Measurements from ENCODE around the gene CETN2. TPM values are rescaled to one million over a fixed set of nuclear protein-coding genes. Genes with fewer than 3 reads are reported as not detected.

Gene CETN2
- total RNA-seq, 2 donors from 2014 or later = 16.3 to 27.1 TPM

DNA sequence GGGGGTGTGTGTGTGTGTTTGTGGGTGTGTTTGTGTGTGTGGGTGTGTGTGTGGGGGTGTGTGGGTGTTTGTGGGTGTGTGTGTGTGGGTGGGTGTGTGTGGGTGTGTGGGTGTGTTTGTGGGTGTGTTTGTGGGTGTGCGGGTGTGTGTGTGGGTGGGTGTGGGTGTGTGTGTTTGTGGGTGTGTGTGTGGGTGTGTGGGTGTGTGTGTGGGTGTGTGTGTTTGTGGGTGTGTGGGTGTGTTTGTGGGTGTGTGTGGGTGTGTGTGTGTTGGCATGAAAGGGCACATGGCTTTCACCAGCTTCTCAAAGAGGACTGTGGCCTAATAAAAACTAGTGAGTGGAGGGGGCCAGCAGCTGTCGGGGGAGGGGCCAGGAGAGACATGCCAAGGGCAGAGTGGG is 42.0 kb upstream of the CETN2 start:
- no peak overlapping the region for H3K4me3 ChIP-seq
- no peaks in the 10 kb centered on the region for H3K4me1 ChIP-seq (ENCODE audit: control insufficient read depth in 1 of 2, low read depth in 2 of 2)
- no peak for TF ChIP-seq CTCF (IDR thresholded peaks at IDR 0.05)
- no peak for DNase-seq (ENCODE audit: low spot score)
- H3K27ac ChIP-seq = no peak overlapping the region
- H3K36me3 ChIP-seq = peaks cover 7% of the 10 kb centered on the region
- no peaks in the 10 kb centered on the region for H3K9me3 ChIP-seq
- no peak for ATAC-seq (ENCODE audit: insufficient number of reproducible peaks, low FRiP score, low read depth)
- no peaks in the 10 kb centered on the region for H3K27me3 ChIP-seq (replicated peaks; ENCODE audit: insufficient read depth)

DNA sequence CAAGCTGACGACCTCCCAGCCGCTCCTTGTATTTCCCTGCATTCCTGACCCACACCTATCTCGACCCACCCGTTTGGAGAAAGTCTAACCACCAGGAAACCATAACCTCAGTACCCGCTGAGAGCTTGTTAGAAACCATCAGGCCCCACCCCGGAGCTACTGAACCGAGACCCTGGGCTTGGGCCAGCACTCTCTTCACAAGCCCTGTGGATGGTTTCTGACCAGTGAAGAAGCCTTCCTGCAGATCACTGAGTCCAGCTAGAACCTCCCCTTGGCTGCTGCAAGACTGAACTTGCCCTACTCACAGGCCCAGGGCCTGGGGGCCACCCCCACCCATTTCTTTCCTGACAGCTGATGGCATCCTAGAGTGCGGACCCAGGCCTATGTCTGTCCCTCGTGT is 40.7 kb upstream of the CETN2 start:
- DNase-seq (ENCODE audit: low spot score) (no peak), ATAC-seq (ENCODE audit: insufficient number of reproducible peaks, low FRiP score, low read depth) (no peak)
- Histone ChIP-seq H3K27ac (no peak overlapping the region), H3K9me3 (no peaks in the 10 kb centered on the region), H3K4me3 (no peak overlapping the region), H3K36me3 (peaks cover 7% of the 10 kb centered on the region), H3K4me1 (ENCODE audit: control insufficient read depth in 1 of 2, low read depth in 2 of 2) (no peaks in the 10 kb centered on the region), H3K27me3 (replicated peaks; ENCODE audit: insufficient read depth) (no peaks in the 10 kb centered on the region)
- TF ChIP-seq CTCF (IDR thresholded peaks at IDR 0.05) = no peak

GRCh38 chrX:152869972-152870371 is 39.4 kb upstream of the CETN2 start:
- peaks cover 7% of the 10 kb centered on the region for H3K36me3 ChIP-seq
- no peaks in the 10 kb centered on the region for H3K27me3 ChIP-seq (replicated peaks; ENCODE audit: insufficient read depth)
- TF ChIP-seq CTCF (IDR thresholded peaks at IDR 0.05) = no peak
- H3K4me3 ChIP-seq = no peak overlapping the region
- no peak for DNase-seq (ENCODE audit: low spot score)
- H3K27ac ChIP-seq = no peak overlapping the region
- no peak for ATAC-seq (ENCODE audit: insufficient number of reproducible peaks, low FRiP score, low read depth)
- H3K9me3 ChIP-seq = no peaks in the 10 kb centered on the region
- no peaks in the 10 kb centered on the region for H3K4me1 ChIP-seq (ENCODE audit: control insufficient read depth in 1 of 2, low read depth in 2 of 2)

- H3K36me3 ChIP-seq = peaks cover 7% of the 10 kb centered on the region
- ATAC-seq (ENCODE audit: insufficient number of reproducible peaks, low FRiP score, low read depth) = no peak
These were observed 35.8 kb upstream of the CETN2 start for GRCh38 chrX:152866386-152866785.

DNA sequence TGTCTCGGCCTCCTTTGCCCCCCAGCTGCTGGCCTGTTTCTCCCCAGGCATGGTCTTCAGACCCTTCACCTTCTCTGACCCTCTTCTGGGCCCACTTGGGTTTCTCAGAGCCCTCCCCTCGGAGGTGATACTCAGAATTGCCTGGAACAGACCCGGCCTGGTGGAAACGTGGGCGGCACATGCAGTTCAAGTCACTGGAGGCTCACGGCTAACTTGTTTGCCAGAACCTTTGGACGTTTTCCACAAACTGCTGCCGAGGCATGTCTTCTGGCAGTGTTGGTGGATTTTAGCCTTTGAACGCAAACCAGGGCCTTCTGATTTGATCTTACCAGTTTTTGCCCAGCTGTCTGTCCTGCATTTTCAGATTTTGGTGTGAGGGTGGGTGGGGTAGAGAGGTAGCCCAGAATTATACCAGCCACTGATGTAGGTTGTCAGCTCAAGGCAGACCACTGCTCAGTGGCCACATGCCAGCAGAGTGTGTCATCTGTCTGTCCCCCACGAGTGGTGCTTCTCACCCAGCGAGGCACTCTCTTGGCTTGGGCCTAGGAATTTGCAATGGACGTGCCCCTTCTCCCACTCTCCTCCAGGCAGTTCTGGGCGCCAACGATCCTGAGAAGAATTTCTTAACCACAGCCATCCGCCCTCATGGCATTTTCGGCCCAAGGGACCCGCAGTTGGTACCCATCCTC is 34.8 kb upstream of the CETN2 start:
- peaks cover 5% of the 10 kb centered on the region for H3K36me3 ChIP-seq
- no peaks in the 10 kb centered on the region for H3K4me1 ChIP-seq (ENCODE audit: control insufficient read depth in 1 of 2, low read depth in 2 of 2)
- DNase-seq (ENCODE audit: low spot score) (no peak), ATAC-seq (ENCODE audit: insufficient number of reproducible peaks, low FRiP score, low read depth) (no peak)
- H3K9me3 ChIP-seq = no peaks in the 10 kb centered on the region
- no peak overlapping the region for H3K27ac ChIP-seq
- H3K4me3 ChIP-seq = no peak overlapping the region
- TF ChIP-seq CTCF (IDR thresholded peaks at IDR 0.05) = no peak
- no peaks in the 10 kb centered on the region for H3K27me3 ChIP-seq (replicated peaks; ENCODE audit: insufficient read depth)

More at GRCh38 chrX:152866386-152866785, 35.8 kb upstream of the CETN2 start:
- Histone ChIP-seq H3K9me3 (no peaks in the 10 kb centered on the region), H3K27me3 (replicated peaks; ENCODE audit: insufficient read depth) (no peaks in the 10 kb centered on the region), H3K4me1 (ENCODE audit: control insufficient read depth in 1 of 2, low read depth in 2 of 2) (no peaks in the 10 kb centered on the region), H3K27ac (no peak overlapping the region), H3K4me3 (no peak overlapping the region)
- no peak for TF ChIP-seq CTCF (IDR thresholded peaks at IDR 0.05)
- no peak for DNase-seq (ENCODE audit: low spot score)

All from thoracic aorta (tissue), 2 donors.